ENCODE data around the gene C14orf119.

Gene C14orf119, protein sequence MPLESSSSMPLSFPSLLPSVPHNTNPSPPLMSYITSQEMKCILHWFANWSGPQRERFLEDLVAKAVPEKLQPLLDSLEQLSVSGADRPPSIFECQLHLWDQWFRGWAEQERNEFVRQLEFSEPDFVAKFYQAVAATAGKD

GRCh38 chr14:23095196-23096108 lies at the start of gene C14orf119:
Gene C14orf119 (plus strand): TSS chr14:23095505. CDS start chr14:23097659, 2,154 bp downstream.
- DNase-seq, result no peak

GRCh38 chr14:23047034-23047634 lies 48.2 kb upstream of the C14orf119 start:
- no peak for DNase-seq

GRCh38 chr14:23047751-23048693 lies 47.3 kb upstream of the C14orf119 start:
- DNase-seq, result no peak

GRCh38 chr14:23049011-23049410 lies 46.3 kb upstream of the C14orf119 start:
- DNase-seq, result no peak

GRCh38 chr14:23051141-23052057 lies 43.9 kb upstream of the C14orf119 start:
- no peak for DNase-seq

DNA sequence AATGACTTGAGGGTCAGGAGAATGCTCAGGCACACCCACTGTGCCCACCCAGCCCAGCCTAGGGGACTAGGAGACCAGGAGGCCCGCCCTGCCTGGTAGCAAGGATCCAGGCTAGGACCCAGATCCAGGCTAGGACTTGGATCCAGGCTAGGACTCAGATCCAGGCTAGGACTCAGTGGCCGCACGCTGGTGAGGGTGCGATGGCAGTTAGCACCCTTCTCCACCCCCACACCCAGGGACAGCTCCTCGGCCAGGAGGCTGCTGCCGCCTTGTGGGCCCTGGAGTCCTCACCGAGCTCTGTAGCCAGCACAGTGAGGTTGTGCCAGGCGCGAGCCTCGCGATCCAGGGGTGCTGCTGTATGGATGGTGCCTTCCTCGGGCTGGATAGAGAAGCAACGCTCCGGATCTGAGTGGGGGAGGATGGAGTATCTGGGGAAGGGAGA lies 43.1 kb upstream of the C14orf119 start:
- DNase-seq, result no peak

GRCh38 chr14:23052671-23053070 lies 42.6 kb upstream of the C14orf119 start:
- no peak for DNase-seq

DNA sequence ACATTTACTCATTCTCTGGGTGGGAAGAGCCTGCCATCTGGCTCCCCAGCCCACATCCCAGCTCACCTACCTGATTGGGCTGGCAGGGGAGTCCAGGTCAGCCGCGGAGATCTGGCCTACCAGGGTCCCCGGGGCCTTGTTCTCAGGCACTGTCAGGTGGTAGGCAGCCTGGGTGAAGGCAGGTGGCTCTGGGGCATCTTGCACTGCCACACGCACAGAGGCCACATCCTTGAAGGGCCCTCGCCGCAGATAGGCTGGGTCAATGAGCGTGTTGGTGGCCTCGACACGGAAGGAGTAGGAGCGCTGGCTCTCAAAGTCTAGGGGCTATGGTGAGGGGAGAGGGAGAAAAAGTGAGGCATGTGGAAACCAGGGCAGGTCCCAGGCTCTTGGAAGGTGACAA lies 41.9 kb upstream of the C14orf119 start:
- no peak for DNase-seq

GRCh38 chr14:23054000-23054811 lies 41.1 kb upstream of the C14orf119 start:
- no peak for DNase-seq

- no peak for DNase-seq
Observed at GRCh38 chr14:23055147-23055550, 40.2 kb upstream of the C14orf119 start.

DNA sequence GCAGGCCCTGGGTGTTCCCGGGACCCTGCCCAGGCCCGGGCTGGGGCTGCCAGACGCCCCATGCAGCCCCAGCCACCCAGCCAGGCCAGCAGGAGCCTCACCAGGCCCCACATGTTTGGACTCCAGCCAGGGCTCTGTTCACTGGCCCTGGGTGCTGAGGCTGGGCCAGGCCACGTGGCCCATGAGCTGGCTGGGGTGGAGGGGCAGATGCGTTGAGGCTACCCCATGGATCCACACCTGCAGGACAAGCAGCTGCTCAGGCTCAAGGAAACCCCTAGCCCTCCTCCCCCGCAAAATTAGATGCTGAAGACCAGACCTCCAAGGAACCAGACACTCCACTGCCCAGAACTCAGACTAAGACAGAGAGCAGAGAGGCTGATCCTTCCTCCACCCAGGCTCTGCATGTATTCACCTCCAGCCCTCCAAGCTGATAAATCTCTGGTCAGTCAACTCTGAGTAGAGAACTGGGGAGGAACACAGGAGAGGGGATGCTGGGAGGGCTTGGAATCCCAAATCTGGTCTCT lies 39.6 kb upstream of the C14orf119 start:
- DNase-seq, result no peak

DNA sequence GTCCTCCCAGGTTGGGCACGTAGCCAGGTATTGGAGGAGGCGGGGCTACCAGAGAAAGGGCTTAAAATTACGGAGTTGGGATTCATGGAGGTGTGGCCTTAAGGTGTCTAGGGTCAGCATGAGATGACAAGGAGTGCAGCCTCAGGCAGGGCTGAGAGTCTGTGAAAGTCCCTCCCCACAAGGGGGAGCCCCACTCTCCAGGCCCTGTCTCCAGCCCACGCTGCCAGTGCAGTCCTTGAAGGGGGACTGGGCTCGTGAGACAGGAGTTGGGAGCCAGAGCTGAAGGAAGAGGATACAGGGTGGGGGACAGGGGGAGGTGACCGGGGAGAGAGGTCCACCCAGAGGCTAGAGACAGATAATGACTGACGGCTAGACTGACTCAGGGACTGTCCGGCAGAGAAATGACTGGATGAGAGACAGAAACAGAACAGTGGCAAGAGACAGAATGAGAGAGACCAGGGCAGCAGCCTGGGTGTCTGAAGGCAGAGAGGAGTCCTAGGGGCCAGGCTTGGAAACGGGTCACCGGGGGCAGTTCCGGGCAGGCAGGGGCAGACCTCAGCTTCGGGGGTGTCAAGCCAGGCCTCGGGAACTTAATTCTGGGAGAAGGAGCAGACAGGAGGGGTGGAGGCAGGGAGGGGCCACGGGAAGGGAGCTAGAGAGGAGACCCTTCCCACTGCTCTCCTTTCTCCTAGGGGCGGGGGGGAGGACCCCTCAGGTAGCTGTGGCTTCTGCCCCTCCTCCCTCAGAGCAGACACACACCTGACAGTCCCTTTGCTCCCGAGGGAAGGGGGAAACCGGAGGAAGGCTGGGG lies 39.0 kb upstream of the C14orf119 start:
- DNase-seq, result no peak

DNA sequence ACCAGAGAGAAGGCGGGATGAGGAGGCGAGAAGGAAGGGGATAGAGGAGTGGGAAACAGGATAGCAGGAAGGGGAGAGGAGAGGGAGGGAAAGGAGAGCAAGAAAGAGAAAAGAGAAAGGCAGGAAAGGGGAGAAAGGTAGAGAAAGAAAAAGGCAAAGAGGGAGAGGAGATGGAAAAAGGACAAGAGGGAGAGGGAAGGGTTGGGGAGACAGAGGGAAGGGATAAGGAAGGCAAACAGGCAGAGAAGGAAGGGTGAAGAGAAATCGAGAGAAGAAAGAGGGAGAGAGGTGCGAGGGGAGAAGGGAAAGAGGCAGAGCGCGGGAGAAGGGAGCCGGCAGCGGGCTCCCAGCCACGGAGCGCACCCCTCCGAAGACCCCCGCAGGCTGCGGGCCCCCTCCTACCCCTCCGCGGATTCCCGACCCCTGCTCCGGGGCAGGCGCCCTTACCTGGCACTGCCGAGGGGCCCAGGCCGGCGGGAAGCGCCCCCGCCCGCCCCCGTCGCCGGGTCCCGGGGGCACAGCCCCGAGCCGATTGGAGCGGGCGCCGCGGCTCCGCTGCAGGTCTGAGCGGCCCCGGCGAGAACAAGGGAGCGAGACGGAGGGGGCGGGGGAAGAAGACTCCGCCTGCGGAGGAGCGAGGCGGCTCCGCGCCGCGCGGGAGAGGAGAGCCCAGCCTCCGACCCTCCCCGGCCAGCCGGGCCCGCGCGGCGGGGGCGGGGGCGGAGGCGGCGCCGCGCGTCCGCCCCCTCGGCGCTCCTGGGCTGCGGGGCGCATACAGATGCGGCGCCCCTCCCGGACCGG lies 38.1 kb upstream of the C14orf119 start, which contains the start of gene CDH24:
CDH24 (minus strand) TSS at position 565 of the 801 bp plus-strand sequence. CDS start 1,787 bp downstream, outside the sequence.
- DNase-seq, result no peak

- no peak for DNase-seq
Observed at GRCh38 chr14:23057757-23058653, 37.3 kb upstream of the C14orf119 start.

DNA sequence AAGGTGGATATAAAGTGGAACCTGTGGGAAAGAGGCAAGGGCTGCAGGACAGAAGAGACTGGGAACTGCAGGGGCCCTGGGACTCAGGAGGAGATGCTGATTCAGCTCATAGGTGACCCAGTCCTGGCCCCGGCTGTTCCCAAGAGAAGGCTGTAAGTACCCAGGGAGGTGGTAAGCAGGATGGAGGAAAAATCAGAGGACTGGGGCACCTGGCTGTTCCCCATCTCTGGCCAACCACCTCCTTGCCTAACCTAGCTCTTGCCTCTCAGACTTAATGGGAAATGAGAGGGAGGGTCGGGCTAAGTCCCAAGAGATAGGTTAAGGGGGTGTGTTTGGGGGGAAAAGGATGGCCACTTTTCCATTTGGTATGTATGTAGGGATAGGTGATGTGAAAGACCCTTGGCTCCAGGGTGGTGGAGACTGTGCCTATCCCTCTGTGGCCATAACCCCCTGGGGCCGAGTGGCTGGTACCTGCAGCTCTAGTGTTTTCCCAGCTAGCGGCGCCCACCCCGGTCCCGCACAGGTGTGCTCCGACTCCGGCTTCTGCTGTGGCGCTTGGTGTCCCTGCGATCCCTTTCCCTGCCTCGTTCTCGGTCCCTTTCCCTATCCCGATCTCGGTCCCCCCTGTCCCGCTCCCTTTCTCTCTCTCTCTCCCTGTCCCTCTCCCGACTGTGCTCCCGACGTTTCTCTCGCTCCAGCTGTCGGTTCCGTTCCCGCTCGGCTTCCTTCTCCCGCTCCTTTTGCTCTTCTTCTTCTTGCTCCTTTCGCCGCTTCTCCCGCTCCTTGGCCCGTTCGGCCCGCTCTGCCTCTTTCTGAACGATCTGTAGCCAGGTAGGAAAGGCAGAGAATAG lies 36.4 kb upstream of the C14orf119 start:
- no peak for DNase-seq

DNA sequence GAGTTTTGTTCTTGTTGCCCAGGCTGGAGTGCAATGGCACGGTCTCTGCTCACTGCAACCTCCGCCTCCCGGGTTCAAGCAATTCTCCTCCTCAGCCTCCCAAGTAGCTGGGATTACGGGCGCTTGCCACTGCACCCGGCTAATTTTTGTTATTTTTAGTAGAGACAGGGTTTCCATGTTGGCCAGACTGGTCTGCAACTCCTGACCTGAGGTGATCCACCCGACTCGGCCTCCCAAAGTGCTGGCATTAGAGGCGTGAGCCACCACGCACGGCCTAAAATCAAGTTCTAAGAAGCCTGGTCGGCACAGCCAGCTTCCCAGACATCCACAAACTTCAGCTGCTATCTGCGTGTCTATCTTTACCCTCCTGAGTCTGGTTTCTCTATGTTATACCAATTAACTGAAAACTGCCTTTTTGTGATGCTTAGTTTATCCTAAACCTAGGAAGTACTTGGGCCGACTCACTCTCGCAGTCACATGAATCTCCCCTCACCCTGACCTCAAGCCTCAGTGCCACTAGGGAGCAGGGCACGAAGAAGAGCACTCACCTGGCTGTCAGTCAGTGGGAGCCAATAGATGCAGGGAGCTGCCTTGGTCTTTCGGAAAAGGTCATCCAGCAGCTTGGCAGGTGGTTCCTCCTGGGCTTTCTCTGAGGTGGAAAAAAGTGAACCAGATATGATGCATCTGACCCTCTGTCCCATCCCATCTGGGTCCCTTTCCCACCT lies 34.6 kb upstream of the C14orf119 start:
- no peak for DNase-seq

All from activated naive CD4-positive, alpha-beta T cell (primary cell).